GM12801 (cell line): ENCODE measurements around the gene DLG2.

Source experiments
- CTCF ChIP-seq: IDR thresholded peaks from one replicate; pipeline ENCODE4 v1.5.1; 2011; ENCODE audit warnings: control low read depth; ENCODE audit not compliant: insufficient read length; ENCODE audit errors: extremely low read depth

DLG2 gene

GRCh38 chr11:84455691-84456090 lies 1171.5 kb downstream of the DLG2 start:
- no peak for TF ChIP-seq CTCF

GRCh38 chr11:84452211-84452610 lies 1174.9 kb downstream of the DLG2 start:
- no peak for TF ChIP-seq CTCF

GRCh38 chr11:84438565-84438964 lies 1188.6 kb downstream of the DLG2 start:
- TF ChIP-seq CTCF: no peak

- no peak for TF ChIP-seq CTCF
These were observed 1189.8 kb downstream of the DLG2 start for GRCh38 chr11:84437071-84437980.

GRCh38 chr11:84430661-84431060 lies 1196.5 kb downstream of the DLG2 start:
- TF ChIP-seq CTCF: no peak

- no peak for TF ChIP-seq CTCF
These were observed 1201.5 kb downstream of the DLG2 start for GRCh38 chr11:84425673-84426072.

GRCh38 chr11:84420271-84420670 lies 1206.9 kb downstream of the DLG2 start:
- no peak for TF ChIP-seq CTCF

- TF ChIP-seq CTCF: no peak
These were observed 1207.5 kb downstream of the DLG2 start for GRCh38 chr11:84419616-84420015.
